Vagina (tissue), 2 donors: ENCODE data around the gene SPATA33.

Experiments
- CTCF ChIP-seq, 3 experiments: fragments of 450-650 bp in 2 of 3; fragments of 200-600 bp in 1 of 3; sonication (generic) in 1 of 3; IDR thresholded peaks; one replicate each; pipeline ENCODE4 v1.5.1; 2017 to 2019; ENCODE audit warnings: antibody characterized with exemption in 3 of 3, mild to moderate bottlenecking in 2 of 3, moderate library complexity in 2 of 3
- POLR2A ChIP-seq, 2 donors: fragments of 450-650 bp; IDR thresholded peaks; one replicate each; pipeline ENCODE4 v1.6.1; 2017; ENCODE audit warnings: antibody characterized with exemption in 2 of 2, mild to moderate bottlenecking in 2 of 2, moderate library complexity in 2 of 2
- POLR2AphosphoS5 ChIP-seq, 2 donors: sonication (generic); formaldehyde crosslinking; IDR thresholded peaks; one replicate each; pipeline ENCODE4 v1.9.0; 2017; ENCODE audit warnings: antibody characterized with exemption in 2 of 2, mild to moderate bottlenecking in 2 of 2, low read depth in 1 of 2; ENCODE audit not compliant: insufficient read depth in 1 of 2

DNA sequence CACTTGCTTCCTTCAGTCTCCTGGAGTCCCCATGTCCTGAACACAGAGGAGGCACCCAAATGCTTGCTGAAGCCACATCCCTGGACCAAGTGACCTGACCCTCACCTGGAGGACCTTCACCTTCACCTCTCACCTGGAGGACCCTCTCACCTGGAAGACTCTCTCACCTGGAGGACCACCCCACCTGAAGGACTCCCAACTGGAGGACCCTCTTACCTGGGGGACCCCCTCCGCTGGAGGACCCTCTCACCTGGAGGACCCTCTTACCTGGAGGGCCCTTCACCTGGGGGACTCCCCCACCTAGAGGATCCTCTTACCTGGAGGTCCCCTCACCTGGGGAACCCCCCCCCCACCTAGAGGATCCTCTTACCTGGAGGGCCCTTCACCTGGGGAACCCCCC lies 28.3 kb downstream of the SPATA33 start:
- TF ChIP-seq CTCF (IDR thresholded peaks at IDR 0.05) (no peak), POLR2A (IDR thresholded peaks at IDR 0.05) (no peak), POLR2AphosphoS5 (IDR thresholded peaks at IDR 0.05; ENCODE audit: insufficient read depth in 1 of 2, low read depth in 1 of 2) (no peak)
